Medulla oblongata (tissue), 1 donor: Measurements from ENCODE around the gene LCNL1.
A peak's percentile ranks its signal among the peaks of the same experiment; 100 is the strongest.
"Not testable (repeated sequence)": the region's sequence is repeated elsewhere in the genome, so short reads cannot be mapped to it uniquely, and the experiment has no call there.

Experiments used
- DNase-seq: peaks from one replicate; pipeline ENCODE4 v3.0.0-alpha.2; 2015; ENCODE audit errors: extremely low spot score

LCNL1 gene

DNA sequence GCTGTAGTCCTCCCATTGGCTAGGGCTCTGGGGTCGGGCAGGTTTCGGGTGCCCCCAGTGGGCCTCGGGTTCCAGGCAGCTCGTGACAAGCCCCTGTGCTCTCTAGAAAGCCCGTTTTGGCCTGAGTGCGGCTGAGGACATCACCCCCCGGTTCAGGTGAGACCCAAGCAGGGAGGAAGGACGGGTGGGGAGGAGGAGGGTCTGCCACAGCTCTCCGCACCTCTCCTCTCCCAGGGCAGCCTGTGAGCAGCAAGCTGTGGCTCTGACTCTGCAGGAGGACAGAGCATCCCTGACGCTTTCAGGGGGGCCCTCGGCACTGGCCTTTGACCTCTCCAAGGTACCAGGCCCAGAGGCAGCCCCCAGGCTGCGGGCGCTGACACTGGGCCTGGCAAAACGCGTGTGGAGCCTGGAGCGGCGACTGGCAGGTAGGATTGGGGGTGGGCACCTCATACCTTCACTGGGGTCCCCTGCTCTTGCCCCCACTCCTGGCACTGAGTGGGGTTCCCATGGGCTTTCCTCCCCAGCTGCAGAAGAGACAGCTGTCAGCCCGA is 10.1 kb downstream of the LCNL1 start:
- DNase-seq = no peak

DNA sequence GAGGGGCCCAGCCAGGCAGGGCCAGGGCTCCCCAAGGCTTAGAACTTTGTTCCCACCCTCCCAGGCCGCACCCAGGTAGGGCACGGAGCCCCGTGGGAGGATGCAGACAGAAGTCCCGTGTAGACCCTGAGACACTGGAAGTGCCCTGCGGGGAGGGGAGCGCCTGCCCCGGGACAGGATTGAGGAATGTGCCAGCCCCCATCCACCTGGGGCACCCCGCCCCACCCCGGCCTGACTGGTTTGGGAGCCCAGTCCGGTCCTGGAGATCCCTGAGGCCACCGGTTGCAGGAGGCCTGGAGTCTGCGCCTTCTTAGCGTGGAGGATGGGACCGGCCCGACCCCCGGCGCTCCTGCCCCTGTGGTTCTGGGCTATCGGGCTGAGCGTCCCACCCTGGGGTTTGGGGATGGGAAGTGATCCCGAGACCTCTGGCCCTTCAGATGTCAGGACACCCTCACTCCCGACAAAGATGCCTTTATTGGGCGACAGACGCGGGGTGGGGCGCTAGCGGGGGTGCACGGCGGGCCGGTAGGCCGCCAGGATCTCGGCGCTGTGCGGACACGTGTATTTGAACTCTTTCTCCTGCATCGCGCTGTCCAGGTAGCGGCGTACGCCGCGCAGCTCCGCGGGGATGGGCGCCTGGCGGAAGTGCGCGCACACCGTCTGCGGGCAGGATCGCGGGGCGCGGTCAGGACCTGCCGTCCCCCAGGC is 11.5 kb downstream of the LCNL1 start:
- no peak for DNase-seq

DNA sequence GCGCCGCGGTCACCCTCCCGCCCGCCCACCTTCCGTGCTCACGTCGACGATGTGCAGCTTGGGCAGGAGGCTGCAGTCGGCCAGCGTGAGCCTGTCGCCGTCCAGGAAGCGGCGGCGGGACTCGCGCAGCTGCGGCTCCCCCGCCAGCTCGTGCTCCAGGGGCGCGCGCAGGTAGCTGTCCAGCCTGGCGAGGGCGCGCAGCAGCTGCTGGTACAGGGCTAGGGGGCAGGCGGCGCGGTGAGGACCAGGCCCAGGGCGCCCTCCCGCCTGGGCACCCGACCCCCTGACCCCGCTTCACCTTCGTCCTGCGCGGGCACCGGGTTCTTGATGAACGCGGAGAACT is 12.1 kb downstream of the LCNL1 start:
- no peak for DNase-seq

DNA sequence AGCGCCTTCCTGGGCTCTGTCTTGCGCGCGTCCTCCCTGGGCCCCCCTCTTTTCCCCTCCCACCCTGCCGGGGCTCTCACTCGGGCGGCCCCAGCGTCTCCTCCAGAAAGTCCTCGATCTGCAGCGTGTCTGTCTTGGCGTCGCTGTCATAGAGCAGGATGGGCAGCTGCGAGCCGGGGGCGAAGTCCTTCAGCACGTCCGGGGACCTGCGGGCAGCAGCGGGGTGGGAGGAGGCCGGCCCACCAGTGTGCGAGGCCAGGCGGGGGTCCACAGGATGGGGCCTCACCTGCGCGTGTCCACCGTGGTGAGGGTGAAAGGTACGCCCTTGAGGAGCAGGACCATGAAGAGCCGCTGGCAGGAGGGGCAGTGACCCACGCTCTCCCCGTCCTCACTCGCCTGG is 12.6 kb downstream of the LCNL1 start:
- no peak for DNase-seq

DNA sequence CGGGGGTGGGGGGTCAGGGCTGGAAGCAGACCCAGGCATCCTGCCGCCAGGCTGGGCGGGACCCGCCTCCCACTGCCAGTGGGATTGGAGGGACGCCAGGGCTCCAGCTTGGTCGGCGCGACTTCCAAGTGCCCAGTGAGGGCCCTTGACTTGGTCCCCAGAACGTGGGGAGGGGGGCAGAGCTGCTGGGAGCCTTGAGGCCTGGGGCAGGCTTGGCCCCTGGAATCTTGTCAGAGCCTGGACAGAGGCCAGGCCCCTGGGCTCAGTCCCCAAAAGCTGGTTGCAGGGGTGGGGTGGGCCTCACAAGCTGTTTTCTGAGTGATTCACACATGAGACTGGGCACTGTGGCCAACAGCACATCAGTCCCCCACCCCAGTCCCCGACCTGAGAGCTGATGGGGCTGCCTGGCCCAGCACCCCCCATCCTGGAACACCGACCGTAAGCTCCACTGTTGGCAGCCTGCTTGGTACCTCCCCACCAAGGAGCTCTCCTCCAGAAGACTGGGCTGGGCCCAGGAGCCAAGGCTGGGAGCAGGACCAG is 13.0 kb downstream of the LCNL1 start:
- peak; percentile 47 for DNase-seq

DNA sequence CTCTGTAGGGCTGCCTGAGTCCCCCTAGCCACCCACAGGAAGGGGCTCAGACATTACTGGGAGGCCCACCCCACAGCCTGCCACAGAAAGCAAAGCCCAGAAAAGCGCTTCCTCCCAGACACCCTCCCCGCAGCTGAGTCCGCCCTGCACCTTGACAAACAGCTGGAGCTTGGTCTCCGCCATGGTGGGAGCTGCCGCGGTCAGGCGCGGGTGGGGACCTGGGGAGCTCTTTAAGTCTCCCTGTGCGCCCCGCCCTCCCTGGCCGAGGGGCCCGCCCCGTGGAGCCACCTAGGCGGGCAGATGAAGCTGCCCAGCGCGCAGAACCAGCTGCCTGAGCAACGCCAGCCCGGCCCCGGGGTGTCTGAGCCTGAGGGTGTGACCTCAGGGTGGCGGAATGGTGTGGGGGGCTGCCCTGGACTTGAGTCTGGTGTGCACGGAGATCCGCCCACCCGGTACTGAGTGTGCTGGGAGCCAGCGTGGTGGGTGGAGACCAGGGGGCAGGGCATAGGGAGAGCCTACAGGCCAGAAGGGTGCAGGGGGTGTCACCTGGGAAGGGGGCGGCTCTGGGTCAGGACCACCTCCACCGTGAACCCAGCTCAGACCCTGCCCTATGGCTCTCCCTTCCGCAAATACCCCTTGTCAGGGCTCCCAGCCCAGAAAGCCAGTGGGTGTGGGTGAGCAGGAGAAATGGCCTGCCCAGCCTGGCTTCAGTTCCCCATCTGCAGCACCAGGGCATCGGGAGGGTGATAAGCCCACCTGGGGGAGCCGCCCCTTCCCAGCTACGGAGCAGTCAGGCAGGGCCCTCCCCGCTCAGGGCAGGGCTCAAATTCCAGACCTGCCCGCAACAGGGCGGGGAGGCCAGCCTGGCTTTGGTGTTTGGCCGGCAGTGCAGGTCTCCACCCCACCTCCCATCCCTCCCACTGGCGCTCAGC is 13.8 kb downstream of the LCNL1 start, which contains the start of gene CLIC3:
Gene CLIC3 (minus strand): TSS at position 208 of the 932 bp plus-strand sequence. CDS start 25 bp downstream, at position 183.
- DNase-seq = no peak

DNA sequence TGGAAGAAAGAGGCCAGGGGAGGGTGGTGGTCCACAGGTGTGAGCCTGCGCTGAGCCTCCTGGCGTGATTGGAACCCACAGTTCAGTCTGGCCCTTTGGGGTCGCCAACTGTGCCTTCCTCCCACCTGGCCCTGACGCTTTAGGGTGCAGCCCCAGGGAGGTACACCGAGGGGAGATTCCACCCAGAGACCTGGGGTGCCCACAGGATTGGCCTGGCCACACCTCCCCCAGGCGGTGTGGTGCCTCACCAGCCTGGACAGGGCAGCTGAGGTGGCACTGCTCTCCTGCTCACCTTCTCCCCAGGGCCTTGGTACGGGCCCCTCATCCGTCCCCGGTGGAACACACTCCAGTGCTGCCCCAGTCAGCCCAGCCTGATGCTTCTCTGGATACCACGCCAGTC is 14.6 kb downstream of the LCNL1 start:
- DNase-seq = no peak

DNA sequence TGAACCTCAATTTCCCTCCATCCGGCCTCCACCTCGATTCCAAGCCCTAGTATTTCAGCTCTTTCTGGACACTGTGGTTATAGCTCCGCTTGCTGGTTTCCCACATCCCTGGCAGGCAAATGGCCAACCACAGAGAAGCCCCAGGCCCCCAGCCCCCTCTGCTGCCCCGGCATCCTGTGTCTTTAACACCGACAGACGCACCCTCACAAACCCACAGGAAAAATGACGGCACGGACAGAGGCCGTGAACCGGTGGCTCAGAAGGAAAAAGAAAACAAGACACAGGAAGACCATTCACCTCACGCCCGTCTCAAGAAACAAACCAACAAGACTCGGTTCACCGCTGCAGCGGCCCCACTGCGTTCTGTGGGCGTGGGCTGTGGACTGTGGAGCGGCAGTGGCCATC is 15.0 kb downstream of the LCNL1 start:
- no peak for DNase-seq

DNA sequence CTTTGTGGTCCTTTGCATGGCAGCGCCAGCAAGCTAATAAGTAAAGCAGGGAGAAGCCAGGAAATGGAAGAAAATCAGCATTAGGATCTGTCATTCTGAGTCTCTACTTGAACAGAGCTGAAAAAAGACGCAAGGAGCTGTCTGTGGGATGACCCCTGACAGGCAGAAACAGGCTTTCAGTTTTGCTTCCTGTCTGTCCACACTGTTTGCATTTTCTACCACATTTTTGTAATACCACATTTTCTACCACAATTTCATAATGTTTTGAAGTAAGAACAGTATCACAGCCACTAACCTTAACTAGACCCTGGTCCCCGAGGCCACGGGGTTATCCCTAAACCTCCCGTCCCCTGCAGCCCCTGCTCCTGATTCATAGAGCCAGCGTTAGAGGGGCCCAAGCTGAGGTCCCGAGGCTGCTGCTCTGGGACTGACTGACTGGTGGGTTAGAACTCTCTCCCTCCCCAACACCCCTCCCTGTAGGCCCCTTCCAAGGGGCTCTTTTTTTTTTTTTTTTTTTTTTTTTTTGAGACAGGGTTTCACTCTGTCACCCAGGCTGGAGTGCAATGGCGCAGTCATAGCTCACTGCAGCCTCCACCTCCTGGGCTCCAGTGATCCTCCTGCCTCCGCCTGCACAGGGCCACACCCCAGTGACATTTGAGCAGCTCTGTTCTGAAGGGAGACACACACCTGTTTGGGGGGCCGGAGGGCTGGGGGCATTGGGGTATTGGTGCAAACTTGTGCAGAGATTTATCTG is 17.6 kb downstream of the LCNL1 start:
- DNase-seq = peak; percentile 24

DNA sequence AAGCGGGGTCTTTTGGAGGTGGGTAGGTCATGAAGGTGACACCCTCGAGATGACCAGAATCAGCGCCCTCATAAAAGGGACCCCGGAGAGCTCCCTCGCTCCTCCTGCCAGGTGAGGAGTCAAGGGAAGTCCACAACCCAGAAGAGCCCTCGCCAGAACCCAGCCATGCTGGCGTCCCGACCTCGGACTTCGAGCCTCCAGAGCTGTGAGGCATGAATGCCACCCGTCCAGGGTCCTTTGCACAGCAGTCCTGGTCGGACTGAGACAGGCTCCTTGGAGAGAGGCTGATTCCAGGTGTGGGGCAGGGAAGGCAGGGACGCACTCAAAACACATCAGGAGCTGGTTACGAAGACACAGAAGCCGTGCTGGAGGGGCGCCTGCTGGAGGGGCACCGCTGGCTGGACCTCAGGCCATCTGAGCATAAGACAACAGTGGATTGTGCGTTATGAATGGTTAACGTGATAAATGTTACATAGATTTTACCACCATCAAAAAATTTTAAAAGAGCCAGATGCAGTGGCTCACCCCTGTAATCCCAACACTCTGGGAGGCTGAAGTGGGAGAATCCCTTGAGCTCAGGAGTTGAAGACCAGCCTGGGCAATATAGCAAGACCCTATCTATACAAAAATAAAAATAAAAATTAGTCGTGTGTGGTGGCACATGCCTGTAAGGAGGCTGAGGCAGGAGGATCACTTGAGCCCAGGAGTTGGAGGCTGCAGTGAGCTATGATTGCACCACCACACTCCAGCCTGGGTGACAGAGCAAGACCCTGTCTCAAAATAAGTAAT is 19.3 kb downstream of the LCNL1 start:
- no peak for DNase-seq

DNA sequence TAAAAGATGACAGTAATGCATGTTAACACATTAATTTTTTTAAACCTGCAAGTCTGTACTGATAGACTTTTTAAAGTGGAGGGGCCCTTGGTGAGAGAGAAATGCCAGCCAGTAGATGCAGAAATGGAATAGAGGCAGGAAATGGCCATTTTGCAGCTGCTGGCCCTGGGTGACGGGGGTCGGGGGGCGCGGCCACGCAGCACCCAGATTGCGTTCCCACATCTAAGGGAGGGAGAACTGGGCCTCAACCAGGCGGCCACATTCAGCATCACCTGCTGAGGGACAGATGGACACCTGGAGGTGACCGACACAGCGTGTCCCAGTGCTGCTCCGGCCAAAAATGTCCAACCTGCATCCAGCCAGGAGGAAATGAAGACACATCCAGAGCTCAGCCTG is 19.9 kb downstream of the LCNL1 start:
- DNase-seq = no peak

DNA sequence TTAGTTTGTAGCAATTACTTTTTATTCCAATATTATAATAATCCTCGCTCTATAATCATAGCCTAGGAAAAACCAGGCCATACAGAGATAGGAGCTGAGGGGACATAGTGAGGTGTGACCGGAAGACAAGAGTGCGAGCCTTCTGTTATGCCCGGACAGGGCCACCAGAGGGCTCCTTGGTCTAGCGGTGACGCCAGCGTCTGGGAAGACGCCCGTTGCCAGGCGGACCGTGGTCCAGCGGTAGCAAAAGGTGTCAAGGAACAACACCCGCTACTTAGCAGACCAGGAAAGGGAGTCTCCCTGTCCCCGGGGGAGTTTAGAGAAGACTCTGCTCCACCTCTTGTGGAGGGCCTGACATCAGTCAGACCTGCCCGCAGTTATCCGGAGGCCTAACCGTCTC is 21.5 kb downstream of the LCNL1 start:
- not testable (repeated sequence) for DNase-seq

DNA sequence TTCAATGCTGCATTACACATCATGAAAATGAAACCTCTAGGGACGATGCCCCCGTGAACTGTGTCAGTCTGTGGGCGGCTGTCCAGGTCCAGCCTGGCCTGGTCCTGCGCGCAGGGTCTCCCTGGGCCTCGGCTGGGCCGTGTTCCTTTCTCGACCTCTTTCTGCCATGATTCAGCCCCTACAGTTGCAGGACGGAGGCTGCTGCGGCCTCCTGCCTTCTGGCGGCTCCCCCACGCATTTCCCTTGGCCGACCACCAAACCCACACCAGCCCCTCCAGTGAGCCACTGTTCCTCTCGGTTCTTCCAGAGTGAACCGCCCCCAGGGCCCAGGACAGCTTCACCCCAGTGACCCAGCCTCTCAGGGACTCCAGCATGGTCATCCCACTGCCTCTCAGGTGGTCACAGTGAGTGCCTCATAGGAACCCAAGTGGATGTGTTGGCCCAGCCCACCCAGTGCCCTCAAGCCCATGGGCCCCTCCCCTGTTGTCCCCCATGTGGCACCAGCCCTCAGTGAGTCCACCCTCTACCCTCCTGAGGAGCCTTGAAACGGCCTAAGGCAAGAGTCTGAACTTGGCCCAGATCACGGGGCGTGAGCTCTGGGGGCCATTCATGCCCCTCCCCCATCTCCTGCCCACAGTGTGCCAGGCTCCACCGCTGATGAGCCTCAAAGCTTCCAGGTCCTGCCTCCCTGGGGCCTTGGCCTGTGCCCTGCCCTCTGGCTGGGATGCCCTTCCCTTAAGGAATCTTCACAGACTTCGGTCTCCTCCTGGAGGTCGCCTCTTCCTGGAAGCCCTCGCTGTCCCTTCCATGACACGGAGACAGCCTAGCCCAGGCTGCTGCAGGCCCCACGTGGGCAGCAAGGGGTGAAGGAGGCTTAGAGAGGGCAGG is 23.6 kb downstream of the LCNL1 start:
- peak; percentile 27 for DNase-seq

DNA sequence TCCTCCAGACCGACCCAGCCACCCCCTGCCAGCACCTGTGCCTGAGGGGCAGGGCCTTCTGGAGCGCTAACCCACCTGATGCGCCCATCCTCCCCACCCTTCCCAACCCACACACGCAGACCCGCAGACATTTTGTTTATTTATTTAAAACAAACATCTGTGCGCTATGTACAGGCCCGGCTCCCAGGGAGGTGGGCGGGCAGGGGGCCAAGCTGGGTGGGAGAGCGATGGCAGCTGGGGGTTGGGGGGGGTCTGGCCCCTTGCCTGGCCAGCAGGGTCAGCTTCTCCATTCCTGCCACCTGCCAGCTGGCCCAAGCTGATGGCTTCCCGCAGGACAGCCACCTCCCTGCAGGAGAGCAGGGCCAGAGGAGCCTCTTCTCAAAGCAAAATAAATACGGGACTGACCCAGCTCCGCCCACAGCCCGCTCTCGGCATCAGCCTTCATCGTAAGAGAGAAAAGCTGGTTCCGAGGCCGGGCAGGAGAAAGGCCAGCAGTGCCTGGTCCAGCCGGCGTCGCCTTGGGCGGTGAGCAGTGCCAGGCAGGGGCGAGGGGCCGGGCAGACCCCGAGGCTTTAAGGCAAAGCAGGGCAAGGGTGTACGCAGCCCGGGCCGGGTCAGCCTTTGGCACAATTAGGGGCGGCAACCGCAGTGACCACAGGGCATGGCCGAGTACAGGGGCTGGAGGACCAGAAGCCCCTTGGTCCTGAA is 24.5 kb downstream of the LCNL1 start:
- no peak for DNase-seq

DNA sequence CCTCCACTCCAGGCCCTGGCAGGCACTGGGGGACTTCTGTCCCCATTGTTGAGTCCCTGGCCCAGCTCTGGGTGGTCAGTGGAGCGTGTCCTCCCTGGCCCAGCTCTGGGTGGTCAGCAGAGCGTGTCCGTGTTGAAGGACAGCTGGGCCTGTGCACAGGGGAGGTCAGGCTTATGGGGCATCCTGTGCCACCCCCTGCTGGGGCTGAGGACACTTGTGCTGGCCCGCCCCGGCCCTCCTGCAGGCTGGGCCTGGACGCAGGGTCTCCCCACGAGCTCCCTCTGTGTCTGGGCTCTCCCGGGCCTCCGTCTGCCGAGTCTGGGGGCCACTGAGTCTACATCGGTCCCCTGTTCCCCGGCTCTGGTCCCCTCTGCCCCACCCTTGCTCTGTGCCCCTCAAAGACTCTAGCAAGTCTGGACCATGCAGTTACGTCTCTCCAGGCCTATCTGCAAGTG is 25.1 kb downstream of the LCNL1 start:
- DNase-seq = no peak

DNA sequence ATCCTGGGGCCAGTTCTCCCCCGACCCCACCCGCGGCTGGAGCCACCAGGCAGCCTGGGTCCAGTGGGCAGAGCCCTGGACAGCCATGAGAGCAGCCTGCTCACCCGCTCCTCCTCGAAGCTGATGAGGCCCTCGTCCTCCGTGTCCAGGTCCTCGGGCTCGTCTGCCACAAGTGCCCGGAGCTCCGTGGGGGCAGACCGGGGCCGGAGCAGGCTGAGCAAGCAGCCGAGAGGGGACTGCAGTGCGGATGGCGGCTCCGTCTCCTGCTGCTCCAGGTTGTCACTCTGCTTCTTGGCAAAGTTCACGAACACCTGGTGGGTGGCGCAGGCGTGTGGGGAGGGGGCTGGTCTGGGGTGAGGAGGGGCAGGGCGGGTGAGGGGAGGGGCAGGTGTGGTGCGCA is 25.5 kb downstream of the LCNL1 start:
- DNase-seq = no peak

DNA sequence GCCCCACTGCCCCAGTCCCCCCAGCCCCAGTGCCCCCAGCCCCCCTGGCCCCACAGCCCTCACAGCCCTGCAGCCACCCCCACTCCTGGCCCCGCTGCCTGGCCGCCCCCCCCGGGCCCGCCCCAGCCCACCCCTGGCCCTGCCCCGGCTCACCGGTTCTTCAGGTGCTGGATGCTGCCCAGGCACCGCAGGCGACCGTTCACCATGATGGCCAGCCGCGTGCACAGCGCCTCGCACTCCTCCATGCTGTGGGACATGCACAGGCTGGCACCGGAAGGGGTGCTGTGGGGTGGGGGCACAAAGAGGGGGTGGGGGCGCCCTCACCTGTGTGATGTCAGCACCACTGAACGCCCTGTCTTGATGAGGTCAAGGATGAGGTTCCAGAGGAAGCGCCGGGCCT is 26.4 kb downstream of the LCNL1 start:
- no peak for DNase-seq

DNA sequence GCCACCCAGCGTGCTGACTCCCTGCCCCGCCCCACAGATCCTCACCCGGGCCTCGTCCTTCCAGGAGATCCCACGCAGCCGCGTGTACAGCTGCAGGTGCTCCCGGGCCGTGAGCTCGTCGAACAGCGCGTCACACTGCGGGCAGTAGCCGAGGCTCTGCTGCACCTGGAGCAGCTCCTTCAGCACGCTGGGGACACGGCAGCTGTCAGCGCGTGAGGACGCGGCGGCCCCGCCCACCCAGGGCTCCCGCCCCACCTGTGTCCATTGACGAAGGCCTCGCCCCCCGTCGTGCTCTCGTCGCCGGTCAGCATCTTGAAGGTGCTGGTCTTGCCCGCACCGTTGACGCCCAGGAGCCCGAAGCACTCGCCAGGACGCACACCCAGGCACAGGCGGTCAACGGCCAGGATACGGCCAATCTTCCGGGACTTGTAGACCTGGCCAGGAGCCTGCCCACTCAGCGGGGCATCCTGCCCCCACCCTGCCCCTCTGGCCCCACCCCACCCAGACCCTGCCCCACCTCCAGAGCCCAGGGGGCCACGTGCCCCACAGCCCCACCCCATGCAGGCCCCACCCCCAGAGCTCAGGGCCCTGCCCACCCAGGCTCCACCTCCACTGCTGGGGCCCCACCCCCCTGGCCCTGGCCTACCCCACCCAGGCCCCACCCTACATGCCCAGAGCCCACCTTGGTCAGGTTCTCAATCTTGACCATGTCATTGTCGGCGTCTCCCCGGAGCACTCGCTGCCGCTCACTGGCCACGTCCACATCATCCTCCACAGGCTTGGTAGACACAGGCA is 27.3 kb downstream of the LCNL1 start:
- no peak for DNase-seq
